ENCODE results near the gene NEUROD1.

- TF ChIP-seq EZH2 (IDR thresholded peaks at IDR 0.05), result no peak
- TF ChIP-seq POLR2AphosphoS5 (IDR thresholded peaks at IDR 0.05; ENCODE audit: borderline replicate concordance, low read depth, low read length), result no peak
These were observed at the start of gene NEUROD1 for GRCh38 chr2:181680055-181680936.
